Calu3 (cell line): ENCODE results near the gene RAB10. TPM values are rescaled to one million over a fixed set of nuclear protein-coding genes. Genes with fewer than 3 reads are reported as not detected.
"Not testable (repeated sequence)": the region's sequence is repeated elsewhere in the genome, so short reads cannot be mapped to it uniquely, and the experiment has no call there.

Source experiments
- BruUV-seq: library from RNA; stranded (reverse); fragments of 400-500 nt; replicated peaks from 2 replicates; lab custom pipeline; 2021; lab: Mats Ljungman, UMichigan
- CTCF ChIA-PET: fragments of 300-600 bp; sonication (Branson Sonifier 250); formaldehyde crosslinking; loops from one replicate; lab custom pipeline; 2022; ENCODE audit warnings: antibody characterized with exemption; lab: Charles Lee
- DNase-seq: peaks from one replicate; pipeline ENCODE4 v3.0.0; 2022
- H3K27ac Mint-ChIP-seq: one replicate; pipeline ENCODE4 v1.8.0; 2022; ENCODE audit warnings: mixed read lengths; ENCODE audit not compliant: unreplicated experiment
- H3K27me3 Mint-ChIP-seq: one replicate; pipeline ENCODE4 v1.8.0; 2022; ENCODE audit warnings: mixed read lengths; ENCODE audit not compliant: unreplicated experiment
- H3K36me3 Mint-ChIP-seq: one replicate; pipeline ENCODE4 v1.8.0; 2022; ENCODE audit warnings: mild to moderate bottlenecking, moderate library complexity, mixed read lengths; ENCODE audit not compliant: insufficient read depth, unreplicated experiment
- H3K4me1 Mint-ChIP-seq: one replicate; pipeline ENCODE4 v1.8.0; 2022; ENCODE audit warnings: mild to moderate bottlenecking, low read depth, mixed read lengths; ENCODE audit not compliant: unreplicated experiment
- H3K4me3 Mint-ChIP-seq: one replicate; pipeline ENCODE4 v1.8.0; 2022; ENCODE audit warnings: mild to moderate bottlenecking, low read depth, moderate library complexity, mixed read lengths; ENCODE audit not compliant: unreplicated experiment
- H3K9me3 Mint-ChIP-seq: one replicate; pipeline ENCODE4 v1.8.0; 2022; ENCODE audit warnings: low read depth, mixed read lengths; ENCODE audit not compliant: unreplicated experiment
- intact Hi-C: fragments of 100-400 bp; cut with micrococcal nuclease; formaldehyde crosslinking; loops from one replicate; pipeline ENCODE4 v1.10.0; 2022; ENCODE audit not compliant: unreplicated experiment
- total RNA-seq: library from RNA; stranded (reverse); gene quantifications from 2 replicates; pipeline ENCODE4 v1.2.3, GENCODE V29; 2022
- TF ChIP-seq, protein P1 (sequence below): fragments of 200-600 bp; IDR thresholded peaks from one replicate; pipeline ENCODE4 v1.8.0; 2022; ENCODE audit warnings: antibody characterized with exemption; ENCODE audit not compliant: unreplicated experiment

The RAB10 gene
- total RNA-seq, 1 experiment from 2014 or later: 149 TPM

DNA sequence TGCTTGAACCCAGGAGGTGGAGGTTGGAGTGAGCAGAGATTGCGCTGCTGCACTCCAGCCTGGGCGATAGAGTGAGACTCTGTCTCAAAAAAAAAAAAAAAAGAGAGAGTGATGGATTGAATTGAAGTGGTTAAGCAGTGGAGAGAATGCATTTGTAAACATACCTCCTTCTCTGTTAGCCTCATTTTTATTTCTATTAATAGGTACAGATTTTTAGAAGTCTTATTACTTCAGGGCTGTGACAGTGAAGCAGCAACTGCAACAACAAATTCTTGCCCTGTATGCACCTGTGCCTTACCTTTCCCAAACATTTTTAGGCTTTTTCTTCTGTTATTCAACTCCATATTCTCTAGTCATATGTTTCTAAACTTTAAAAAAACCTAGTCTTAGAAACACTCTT, 55.5 kb downstream of the RAB10 start:
- intact Hi-C loops: no loop called here
- TF ChIP-seq, protein P1, sequence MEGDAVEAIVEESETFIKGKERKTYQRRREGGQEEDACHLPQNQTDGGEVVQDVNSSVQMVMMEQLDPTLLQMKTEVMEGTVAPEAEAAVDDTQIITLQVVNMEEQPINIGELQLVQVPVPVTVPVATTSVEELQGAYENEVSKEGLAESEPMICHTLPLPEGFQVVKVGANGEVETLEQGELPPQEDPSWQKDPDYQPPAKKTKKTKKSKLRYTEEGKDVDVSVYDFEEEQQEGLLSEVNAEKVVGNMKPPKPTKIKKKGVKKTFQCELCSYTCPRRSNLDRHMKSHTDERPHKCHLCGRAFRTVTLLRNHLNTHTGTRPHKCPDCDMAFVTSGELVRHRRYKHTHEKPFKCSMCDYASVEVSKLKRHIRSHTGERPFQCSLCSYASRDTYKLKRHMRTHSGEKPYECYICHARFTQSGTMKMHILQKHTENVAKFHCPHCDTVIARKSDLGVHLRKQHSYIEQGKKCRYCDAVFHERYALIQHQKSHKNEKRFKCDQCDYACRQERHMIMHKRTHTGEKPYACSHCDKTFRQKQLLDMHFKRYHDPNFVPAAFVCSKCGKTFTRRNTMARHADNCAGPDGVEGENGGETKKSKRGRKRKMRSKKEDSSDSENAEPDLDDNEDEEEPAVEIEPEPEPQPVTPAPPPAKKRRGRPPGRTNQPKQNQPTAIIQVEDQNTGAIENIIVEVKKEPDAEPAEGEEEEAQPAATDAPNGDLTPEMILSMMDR: no peak
- peaks cover 26% of the 10 kb centered on the region for H3K4me1 Mint-ChIP-seq
- no peaks in the 10 kb centered on the region for H3K9me3 Mint-ChIP-seq
- H3K27ac Mint-ChIP-seq: no peak overlapping the region
- no peaks in the 10 kb centered on the region for H3K27me3 Mint-ChIP-seq
- no peak overlapping the region for H3K4me3 Mint-ChIP-seq
- peaks cover 6% of the 10 kb centered on the region for H3K36me3 Mint-ChIP-seq
- no TSS peak for BruUV-seq
- DNase-seq: no peak
- CTCF ChIA-PET: no interaction called here

DNA sequence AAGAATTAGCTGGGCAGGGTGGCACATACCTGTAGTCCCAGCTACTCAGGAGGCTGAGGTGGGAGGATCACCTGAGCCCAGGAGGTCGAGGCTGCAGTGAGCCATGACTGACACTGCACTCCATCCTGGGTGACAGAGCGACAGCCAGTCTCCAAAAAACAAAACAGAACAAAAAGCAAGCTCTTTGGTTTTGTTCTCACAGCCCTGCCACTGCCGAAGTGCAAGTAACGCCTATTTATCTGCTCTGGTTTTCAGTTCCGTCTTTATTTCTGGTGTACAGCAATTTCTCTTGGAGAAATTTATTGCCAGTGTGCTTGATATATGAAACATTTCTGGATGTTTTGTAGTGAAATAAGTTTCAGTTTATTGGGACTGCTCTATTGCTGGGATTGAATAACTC, 61.9 kb downstream of the RAB10 start:
- no TSS peak for BruUV-seq
- CTCF ChIA-PET: no interaction called here
- Mint-ChIP-seq H3K27ac (no peak overlapping the region), H3K4me1 (peaks cover 45% of the 10 kb centered on the region), H3K9me3 (no peaks in the 10 kb centered on the region), H3K27me3 (no peaks in the 10 kb centered on the region), H3K36me3 (peaks cover 14% of the 10 kb centered on the region), H3K4me3 (no peak overlapping the region)
- TF ChIP-seq, protein P1: no peak
- no peak for DNase-seq
- intact Hi-C loops: no loop called here

DNA sequence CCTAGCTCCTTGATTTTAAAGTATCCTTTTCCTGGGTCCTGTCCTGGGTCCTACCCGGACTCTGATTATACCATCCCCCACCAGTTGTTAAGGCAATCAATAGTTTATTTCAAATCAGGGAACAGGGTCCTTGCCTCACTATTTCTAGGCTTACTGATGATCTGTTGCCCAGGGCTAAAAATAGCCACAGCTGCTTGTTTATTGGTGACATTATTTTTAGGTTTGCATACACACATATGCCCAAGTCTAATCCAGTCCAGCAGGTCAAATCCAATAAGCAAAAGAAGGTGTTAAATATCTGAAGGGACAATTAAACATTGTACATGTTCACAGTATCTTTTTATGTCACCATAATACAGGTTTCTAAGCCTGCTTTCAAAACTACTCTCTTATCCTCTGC, 66.0 kb downstream of the RAB10 start:
- H3K27ac Mint-ChIP-seq: no peak overlapping the region
- peaks cover 20% of the 10 kb centered on the region for H3K4me1 Mint-ChIP-seq
- no peaks in the 10 kb centered on the region for H3K27me3 Mint-ChIP-seq
- DNase-seq: no peak
- CTCF ChIA-PET: no interaction called here
- H3K9me3 Mint-ChIP-seq: no peaks in the 10 kb centered on the region
- TF ChIP-seq, protein P1: no peak
- H3K36me3 Mint-ChIP-seq: peaks cover 24% of the 10 kb centered on the region
- no peak overlapping the region for H3K4me3 Mint-ChIP-seq
- intact Hi-C loops: no loop called here
- BruUV-seq: no TSS peak

DNA sequence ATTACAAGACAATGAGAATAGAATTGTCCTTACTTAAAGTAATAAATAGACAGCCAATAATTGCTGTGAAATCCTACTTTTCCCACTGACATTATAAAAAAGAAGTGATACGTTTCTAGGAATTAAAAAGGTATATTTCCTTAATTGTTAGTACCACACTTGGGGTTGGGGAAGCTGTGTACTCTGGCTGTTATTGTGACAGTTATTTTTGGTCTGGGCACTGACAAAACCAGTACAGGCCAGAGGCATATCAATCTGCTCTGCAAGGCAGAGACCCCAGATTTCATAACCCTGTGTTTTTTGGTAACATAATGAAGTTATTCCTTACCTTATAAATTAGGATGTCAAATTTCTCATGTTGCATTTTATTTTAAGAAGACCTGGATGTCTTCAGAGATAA, 66.5 kb downstream of the RAB10 start:
- H3K27ac Mint-ChIP-seq: no peak overlapping the region
- intact Hi-C loops: no loop called here
- H3K36me3 Mint-ChIP-seq: peaks cover 24% of the 10 kb centered on the region
- BruUV-seq: no TSS peak
- H3K9me3 Mint-ChIP-seq: no peaks in the 10 kb centered on the region
- CTCF ChIA-PET: no interaction called here
- H3K27me3 Mint-ChIP-seq: no peaks in the 10 kb centered on the region
- no peak overlapping the region for H3K4me3 Mint-ChIP-seq
- peaks cover 20% of the 10 kb centered on the region for H3K4me1 Mint-ChIP-seq
- TF ChIP-seq, protein P1: no peak
- no peak for DNase-seq

DNA sequence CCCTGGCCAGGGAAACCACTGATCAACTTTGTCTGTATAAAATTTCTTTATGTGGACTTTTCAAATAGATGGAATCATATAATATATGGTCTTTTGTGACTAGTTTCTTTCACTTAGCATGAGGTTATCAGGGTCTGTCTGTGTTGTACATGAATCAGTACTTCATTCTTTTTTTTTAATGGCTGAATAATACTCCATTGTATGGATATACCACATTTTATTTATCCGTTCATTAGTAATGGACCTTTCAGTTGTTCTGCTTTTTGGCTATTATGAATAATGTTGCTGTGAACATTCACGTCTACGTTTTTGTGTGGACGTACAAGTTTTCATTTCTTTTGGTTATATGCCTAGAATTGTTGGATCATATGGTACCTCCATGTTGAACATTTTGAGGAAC, 69.9 kb downstream of the RAB10 start:
- CTCF ChIA-PET: no interaction called here
- TF ChIP-seq, protein P1: no peak
- H3K4me3 Mint-ChIP-seq: no peak overlapping the region
- H3K36me3 Mint-ChIP-seq: peaks cover 24% of the 10 kb centered on the region
- peaks cover 8% of the 10 kb centered on the region for H3K4me1 Mint-ChIP-seq
- H3K27me3 Mint-ChIP-seq: no peaks in the 10 kb centered on the region
- BruUV-seq: no TSS peak
- no peak overlapping the region for H3K27ac Mint-ChIP-seq
- H3K9me3 Mint-ChIP-seq: no peaks in the 10 kb centered on the region
- no peak for DNase-seq
- intact Hi-C loops: no loop called here

DNA sequence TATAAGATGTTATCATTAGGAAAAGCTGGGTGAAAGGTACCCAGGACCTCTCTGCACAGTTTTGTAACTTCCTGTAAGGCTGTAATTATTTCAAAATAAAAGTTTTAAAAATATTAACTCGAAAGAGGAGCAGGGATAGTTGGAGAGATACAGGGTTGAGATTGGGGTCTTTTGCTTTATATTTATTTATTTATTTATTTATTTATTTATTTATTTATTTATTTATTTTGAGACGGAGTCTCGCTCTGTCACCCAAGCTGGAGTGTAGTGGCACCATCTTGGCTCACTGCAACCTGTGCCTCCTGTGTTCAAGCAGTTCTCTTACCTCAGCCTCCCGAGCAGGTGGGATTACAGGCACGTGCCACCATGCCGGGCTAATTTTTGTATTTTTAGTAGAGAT, 74.8 kb downstream of the RAB10 start:
- H3K4me1 Mint-ChIP-seq, H3K27ac Mint-ChIP-seq, intact Hi-C loops, H3K27me3 Mint-ChIP-seq, BruUV-seq, DNase-seq, H3K4me3 Mint-ChIP-seq, H3K9me3 Mint-ChIP-seq, CTCF ChIA-PET: not testable (repeated sequence)
- peaks cover 25% of the 10 kb centered on the region for H3K36me3 Mint-ChIP-seq
